Parathyroid adenoma (tissue), 2 donors: ENCODE measurements around the gene PTGIR.
A peak's percentile ranks its signal among the peaks of the same experiment; 100 is the strongest.

Experiments
- H2AFZ ChIP-seq: fragments of 300-600 bp; sonication (generic); one replicate; pipeline ENCODE4 v1.7.0; 2017; ENCODE audit warnings: antibody characterized with exemption, mild to moderate bottlenecking
- H3K27ac ChIP-seq: fragments of 300-600 bp; sonication (generic); one replicate; pipeline ENCODE4 v1.7.0; 2017
- H3K27me3 ChIP-seq: fragments of 300-600 bp; sonication (generic); one replicate; pipeline ENCODE4 v1.7.0; 2017; ENCODE audit warnings: low read length; ENCODE audit not compliant: control insufficient read depth, insufficient read depth
- H3K36me3 ChIP-seq: fragments of 300-600 bp; sonication (generic); one replicate; pipeline ENCODE4 v1.7.0; 2017; ENCODE audit warnings: low read length; ENCODE audit not compliant: control insufficient read depth, insufficient read depth
- H3K4me1 ChIP-seq: fragments of 300-600 bp; sonication (generic); one replicate; pipeline ENCODE4 v1.7.0; 2017; ENCODE audit warnings: control low read depth
- H3K4me2 ChIP-seq: fragments of 300-600 bp; sonication (generic); one replicate; pipeline ENCODE4 v1.7.0; 2017; ENCODE audit warnings: low read length
- H3K4me3 ChIP-seq: fragments of 300-600 bp; sonication (generic); one replicate; pipeline ENCODE4 v1.7.0; 2017; ENCODE audit warnings: low read depth, low read length
- H3K79me2 ChIP-seq: fragments of 300-600 bp; sonication (generic); one replicate; pipeline ENCODE4 v1.7.0; 2017; ENCODE audit warnings: control low read depth
- H3K9ac ChIP-seq: fragments of 300-600 bp; sonication (generic); one replicate; pipeline ENCODE4 v1.7.0; 2017; ENCODE audit warnings: mild to moderate bottlenecking
- H3K9me3 ChIP-seq: fragments of 300-600 bp; sonication (generic); one replicate; pipeline ENCODE4 v1.7.0; 2017; ENCODE audit warnings: low read length; ENCODE audit not compliant: control insufficient read depth
- TF ChIP-seq, protein P1 (sequence below): fragments of 300-600 bp; sonication (generic); IDR thresholded peaks from one replicate; pipeline ENCODE4 v1.7.0; 2017; ENCODE audit warnings: antibody characterized with exemption, mild to moderate bottlenecking
- donor health status: primary hyperparathyroidism.

The PTGIR gene

DNA sequence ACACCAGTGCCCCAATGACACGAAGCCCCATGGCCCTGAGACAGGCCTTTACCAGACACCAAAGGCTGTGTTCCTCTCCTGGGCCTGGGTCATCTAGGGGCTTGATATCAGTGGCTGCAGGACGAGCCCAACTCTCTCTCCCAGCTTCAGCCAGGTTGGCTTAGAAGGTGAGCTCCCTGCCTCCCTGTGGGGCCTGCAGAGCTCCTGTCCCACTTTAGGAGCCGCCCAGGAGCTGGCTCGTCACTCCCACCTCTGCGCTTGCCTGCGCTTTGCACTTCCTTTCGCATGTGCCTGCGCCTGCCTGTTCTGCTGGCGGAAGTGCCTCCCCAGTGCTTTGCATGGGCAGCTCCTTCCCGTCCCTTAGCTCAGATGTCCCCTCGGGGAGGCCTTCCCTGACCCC is 18.9 kb downstream of the PTGIR start:
- Histone ChIP-seq H3K9me3 (no peaks in the 10 kb centered on the region), H3K36me3 (no peaks in the 10 kb centered on the region), H3K4me1 (peaks cover 16% of the 10 kb centered on the region), H2AFZ (no peak overlapping the region), H3K79me2 (peaks cover 21% of the 10 kb centered on the region), H3K27ac (no peak overlapping the region), H3K27me3 (no peaks in the 10 kb centered on the region), H3K4me3 (no peak overlapping the region), H3K9ac (no peak overlapping the region), H3K4me2 (no peak overlapping the region)
- TF ChIP-seq, protein P1, sequence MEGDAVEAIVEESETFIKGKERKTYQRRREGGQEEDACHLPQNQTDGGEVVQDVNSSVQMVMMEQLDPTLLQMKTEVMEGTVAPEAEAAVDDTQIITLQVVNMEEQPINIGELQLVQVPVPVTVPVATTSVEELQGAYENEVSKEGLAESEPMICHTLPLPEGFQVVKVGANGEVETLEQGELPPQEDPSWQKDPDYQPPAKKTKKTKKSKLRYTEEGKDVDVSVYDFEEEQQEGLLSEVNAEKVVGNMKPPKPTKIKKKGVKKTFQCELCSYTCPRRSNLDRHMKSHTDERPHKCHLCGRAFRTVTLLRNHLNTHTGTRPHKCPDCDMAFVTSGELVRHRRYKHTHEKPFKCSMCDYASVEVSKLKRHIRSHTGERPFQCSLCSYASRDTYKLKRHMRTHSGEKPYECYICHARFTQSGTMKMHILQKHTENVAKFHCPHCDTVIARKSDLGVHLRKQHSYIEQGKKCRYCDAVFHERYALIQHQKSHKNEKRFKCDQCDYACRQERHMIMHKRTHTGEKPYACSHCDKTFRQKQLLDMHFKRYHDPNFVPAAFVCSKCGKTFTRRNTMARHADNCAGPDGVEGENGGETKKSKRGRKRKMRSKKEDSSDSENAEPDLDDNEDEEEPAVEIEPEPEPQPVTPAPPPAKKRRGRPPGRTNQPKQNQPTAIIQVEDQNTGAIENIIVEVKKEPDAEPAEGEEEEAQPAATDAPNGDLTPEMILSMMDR, result no peak

DNA sequence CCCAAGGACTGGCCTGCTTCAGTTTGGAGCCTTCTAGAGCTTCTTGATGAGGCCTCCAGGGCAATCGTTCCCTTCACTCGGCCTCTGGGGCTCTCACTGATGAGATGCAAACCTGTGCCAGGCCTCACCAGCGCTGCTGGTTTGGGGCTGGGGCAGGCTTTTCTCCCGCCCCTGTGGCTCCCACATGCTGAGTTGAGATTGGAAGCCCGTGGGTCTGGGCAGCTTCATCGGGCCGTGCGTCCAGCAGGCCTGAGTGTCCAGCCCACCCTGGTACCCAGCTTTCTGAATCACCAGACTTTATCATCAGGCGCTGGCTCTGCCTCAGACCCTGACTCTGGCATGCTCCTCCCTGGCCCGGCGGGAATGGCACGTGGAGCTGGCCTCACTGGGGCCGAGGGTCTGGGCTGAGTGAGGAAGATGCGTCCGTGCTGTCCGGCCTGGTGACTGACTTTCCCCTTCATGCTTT is 19.5 kb downstream of the PTGIR start:
- no peak overlapping the region for H3K27ac ChIP-seq

DNA sequence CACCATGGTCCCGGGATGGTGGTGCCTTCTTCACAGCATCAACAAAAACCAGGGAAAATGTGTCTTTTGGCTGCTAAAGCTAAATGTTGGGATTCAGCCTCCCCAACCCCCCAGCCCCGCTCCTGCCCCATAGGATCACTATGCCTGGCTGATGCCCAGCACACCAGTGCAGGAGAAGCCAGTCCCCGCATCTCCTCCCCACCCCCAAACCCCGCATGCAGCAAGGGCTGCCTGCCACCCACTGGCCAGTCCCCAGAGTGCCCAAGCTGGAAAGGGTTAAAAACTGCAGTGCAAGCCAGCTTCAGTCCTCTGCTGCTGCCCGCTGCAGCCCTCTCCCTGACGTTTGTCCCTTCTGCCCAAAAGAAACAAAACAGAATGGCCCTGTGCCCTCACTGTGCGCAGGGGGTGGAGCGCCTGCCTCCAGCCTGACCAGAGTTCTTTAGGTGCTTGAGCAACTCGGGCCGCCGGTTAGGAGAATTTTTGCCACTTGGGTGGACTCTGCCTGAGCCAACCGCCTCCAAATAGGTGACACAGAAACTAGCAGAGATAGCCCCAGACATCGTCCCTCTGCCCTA is 20.0 kb downstream of the PTGIR start:
- no peaks in the 10 kb centered on the region for H3K9me3 ChIP-seq
- no peak overlapping the region for H3K4me3 ChIP-seq
- H2AFZ ChIP-seq, result no peak overlapping the region
- TF ChIP-seq, protein P1, result no peak
- no peaks in the 10 kb centered on the region for H3K27me3 ChIP-seq
- H3K27ac ChIP-seq, result no peak overlapping the region
- peaks cover 21% of the 10 kb centered on the region for H3K79me2 ChIP-seq
- H3K4me2 ChIP-seq, result no peak overlapping the region
- H3K36me3 ChIP-seq, result no peaks in the 10 kb centered on the region
- H3K4me1 ChIP-seq, result peaks cover 16% of the 10 kb centered on the region
- H3K9ac ChIP-seq, result no peak overlapping the region

More for the DNA sequence above, 19.5 kb downstream of the PTGIR start:
- peaks cover 21% of the 10 kb centered on the region for H3K79me2 ChIP-seq
- no peak overlapping the region for H3K9ac ChIP-seq
- H3K4me2 ChIP-seq, result no peak overlapping the region
- peaks cover 16% of the 10 kb centered on the region for H3K4me1 ChIP-seq
- H3K27me3 ChIP-seq, result no peaks in the 10 kb centered on the region
- TF ChIP-seq, protein P1, result no peak
- H3K9me3 ChIP-seq, result no peaks in the 10 kb centered on the region
- H3K4me3 ChIP-seq, result no peak overlapping the region
- no peaks in the 10 kb centered on the region for H3K36me3 ChIP-seq
- no peak overlapping the region for H2AFZ ChIP-seq

DNA sequence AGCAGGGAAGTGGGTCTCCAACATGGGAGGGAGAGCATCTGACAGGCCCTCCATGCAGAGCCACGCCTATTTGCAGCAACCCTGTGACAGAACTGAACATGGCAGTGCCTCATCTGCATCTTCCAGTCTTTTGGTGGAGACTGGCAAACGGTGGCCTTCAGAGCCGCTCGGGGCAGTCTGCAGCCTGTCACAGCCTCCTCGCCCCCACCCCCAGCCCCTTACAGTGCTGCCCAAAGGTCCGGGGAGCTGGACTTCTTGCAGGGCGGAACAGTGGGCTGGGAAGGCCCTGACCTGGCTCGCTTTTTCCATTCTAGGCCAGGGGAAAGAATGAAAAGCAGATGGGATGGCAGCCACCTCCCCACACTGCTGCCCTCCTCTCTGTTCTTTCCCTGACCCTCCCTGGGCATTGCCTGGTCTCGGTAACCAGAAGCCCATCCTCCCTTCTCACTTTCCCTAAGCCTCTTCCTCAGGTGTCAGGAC is 21.1 kb downstream of the PTGIR start:
- no peaks in the 10 kb centered on the region for H3K9me3 ChIP-seq
- no peak overlapping the region for H2AFZ ChIP-seq
- H3K4me2 ChIP-seq, result peak overlapping the region; percentile 98
- TF ChIP-seq, protein P1, result no peak
- peaks cover 21% of the 10 kb centered on the region for H3K79me2 ChIP-seq
- no peak overlapping the region for H3K9ac ChIP-seq
- H3K36me3 ChIP-seq, result no peaks in the 10 kb centered on the region
- peaks cover 16% of the 10 kb centered on the region for H3K4me1 ChIP-seq
- peak overlapping the region; percentile 100 for H3K27ac ChIP-seq
- H3K4me3 ChIP-seq, result peak overlapping the region; percentile 98
- H3K27me3 ChIP-seq, result no peaks in the 10 kb centered on the region

DNA sequence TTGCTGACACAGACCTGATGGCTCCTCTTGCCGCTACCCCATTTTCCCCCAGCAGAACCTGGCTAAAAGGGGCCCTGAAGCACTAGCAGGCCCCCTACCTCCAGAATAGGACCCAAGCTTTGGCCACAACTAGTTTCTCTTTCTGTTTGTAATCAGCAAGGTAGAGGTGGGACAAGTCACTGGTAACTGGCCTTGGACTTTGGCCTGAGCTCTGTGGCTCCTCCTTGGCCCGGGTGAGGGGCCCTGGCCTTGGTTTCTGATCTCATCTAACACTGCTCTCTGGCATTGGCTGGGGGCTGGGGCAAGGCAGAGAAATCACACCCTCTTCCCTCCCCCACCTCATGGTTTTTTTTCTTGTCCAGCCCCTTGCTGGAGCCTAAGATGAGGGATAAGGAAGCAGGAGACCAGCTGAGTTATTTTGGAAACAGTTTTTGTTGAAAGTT is 21.7 kb downstream of the PTGIR start:
- Histone ChIP-seq H3K4me2 (peak overlapping the region; percentile 98), H3K9ac (no peak overlapping the region), H2AFZ (peak overlapping the region; percentile 47), H3K79me2 (peaks cover 21% of the 10 kb centered on the region), H3K36me3 (no peaks in the 10 kb centered on the region), H3K27ac (peak overlapping the region; percentile 100), H3K4me3 (peak overlapping the region; percentile 98), H3K27me3 (no peaks in the 10 kb centered on the region), H3K9me3 (no peaks in the 10 kb centered on the region), H3K4me1 (peaks cover 16% of the 10 kb centered on the region)
- TF ChIP-seq, protein P1, result no peak
